HL-60/S4 treated with phorbol 12-myristate 13-acetate at 8.2 ng/mL for 4 days and 3 days (cell line): ENCODE measurements around the gene CTXN3.

Experiments used
- in situ Hi-C: fragments of 300-500 bp; cut with MboI; formaldehyde crosslinking; loops from 2 replicates; pipeline ENCODE4 v1.15.0; 2022; ENCODE audit warnings: low sequenced_read_pairs

Gene CTXN3

DNA sequence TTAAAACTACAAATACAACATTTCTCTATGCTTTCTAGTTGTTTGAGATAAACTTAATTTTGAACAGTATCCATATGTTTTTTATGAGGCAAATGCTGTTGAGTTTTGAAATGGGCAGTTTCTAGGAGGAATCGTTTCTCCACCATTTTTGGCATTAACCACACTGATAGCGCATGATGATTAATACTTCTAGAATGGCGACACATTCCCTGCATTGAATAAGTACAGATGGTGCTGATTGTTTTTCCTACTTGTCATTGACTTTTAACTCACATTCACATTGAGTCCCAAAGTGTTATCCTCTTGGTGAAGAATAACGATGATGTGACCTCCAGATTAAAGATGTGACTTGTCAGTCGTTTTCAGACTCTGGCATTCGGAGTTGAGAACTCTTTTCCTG is 47.8 kb downstream of the CTXN3 start:
- in situ Hi-C loops, result no loop called here

DNA sequence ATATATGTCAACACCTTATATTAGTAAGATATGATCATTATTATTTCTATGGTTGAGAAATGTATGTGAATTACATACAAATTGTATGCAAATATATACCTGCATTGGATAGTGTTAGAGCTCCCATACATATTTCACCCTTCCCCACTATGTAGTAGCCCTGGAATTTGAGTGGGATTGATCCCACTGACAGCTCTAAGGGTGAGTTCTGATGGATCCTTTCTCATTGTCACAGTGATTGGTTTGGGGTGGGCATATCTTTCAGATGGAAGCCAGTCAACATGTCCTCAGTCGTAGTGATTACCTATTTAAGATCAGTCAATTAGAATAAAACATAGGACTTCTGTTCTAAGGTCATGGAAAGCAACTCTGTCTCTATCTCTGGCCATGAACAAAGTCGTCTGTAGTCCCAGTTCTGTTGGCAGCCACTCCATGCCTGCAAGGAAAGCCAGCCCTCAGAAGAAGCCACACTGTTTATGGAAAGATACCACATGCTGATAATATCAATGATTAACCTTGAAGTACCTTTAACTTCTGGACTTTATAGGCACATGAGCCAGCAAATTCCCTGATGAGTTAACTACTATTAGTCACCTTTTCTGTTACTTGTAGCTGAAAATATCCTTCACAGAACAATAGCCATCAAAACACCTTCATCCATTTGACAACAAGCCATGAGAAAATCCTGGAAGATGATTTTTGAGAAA is 49.2 kb downstream of the CTXN3 start:
- in situ Hi-C loops, result no loop called here

DNA sequence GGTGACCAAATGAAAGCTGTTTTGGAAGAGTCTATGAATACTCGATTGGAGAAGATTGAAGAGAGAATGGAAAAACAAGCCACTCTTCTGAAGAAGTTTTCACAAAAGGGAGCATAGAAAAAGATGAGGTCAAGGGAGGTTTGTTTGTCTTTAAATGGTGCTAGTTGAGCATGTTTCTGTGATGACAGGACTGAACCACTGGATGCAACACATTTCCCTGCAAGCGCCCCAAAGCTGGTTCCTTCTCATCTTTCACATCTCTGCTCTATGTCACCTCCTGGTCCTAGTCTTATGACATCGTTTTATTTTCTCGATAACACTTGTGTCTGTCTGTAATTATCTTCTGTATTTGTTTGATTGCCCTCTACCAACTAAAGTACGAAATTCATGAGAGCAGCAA is 50.5 kb downstream of the CTXN3 start:
- in situ Hi-C loops, result no loop called here

DNA sequence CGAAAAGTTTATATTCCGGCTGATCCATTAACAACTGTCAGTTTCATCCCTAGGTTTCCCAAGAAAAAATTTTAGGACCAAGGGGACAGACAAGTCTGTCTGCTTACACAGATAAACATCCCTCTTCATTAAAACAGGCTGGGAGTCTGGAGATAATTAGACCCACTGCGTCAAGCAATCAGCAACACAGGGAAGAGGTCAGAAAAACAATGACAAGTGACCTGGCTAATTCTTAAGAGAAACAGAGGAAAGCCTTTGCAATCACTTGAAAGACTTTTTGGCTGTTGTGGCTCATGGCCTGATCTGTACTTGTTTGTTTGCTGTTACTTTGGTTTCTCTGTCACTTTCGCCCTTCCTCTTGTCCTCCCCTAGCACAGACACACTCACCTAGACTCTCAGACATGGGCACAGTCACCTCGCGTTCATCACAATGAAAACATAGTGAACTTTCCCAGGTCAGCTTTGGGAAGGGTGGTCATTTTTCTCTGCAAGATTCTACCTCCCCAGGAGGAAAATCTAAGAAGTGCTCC is 51.4 kb downstream of the CTXN3 start:
- in situ Hi-C loops, result no loop called here

DNA sequence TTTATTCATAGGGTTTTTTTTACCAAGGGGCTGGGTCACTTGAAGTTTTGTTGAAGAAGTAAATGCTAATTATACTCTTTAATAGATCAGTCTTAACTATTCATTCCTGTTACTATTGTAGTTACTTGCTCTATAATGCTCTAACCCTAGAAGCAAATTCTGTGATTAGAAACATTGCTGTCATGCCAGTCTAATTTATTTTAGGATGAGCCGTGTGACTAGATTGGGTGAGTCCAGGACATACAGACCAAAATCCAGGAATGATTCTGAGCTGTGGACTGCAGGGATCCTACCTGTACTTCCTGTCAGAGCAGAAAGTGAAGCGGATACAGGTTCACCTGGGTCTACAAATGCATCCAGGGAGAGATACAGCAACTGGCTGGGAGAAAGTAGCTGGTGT is 53.6 kb downstream of the CTXN3 start:
- in situ Hi-C loops, result no loop called here

DNA sequence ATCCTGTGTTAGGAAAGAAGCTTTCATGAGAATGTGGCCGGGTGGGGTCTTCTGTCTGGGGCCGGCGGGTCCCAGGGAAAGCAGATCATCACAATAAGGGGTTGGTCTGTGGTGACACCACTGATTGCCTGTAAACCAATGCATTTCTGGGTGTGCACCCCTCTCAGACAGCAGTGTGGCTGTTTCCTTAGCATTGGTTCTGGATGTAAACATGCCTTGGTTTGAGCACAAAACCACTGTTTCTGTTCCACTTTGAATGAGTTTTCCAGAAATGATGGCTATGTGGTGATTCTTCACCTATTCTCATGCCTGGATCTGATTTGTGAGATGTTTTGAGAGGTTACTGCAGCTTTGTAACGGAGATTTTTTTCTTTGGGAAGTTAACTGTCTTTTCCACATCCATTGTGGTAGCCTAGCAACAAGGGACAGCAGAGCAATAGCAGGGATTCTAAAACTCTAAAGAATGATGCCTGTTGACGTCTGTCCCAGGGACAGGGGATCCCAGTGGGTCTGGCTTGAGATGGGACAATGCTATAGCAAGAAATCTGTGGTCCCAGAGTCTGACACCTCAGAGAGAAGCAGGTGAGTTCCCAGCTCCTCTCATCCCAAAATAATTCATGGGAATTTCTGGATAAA is 54.2 kb downstream of the CTXN3 start, which contains the start of gene CCDC192:
TSS of gene CCDC192 (plus strand) at position 466 of the 636 bp plus-strand sequence. CDS start at position 521, 55 bp downstream.
- in situ Hi-C loops, result no loop called here

DNA sequence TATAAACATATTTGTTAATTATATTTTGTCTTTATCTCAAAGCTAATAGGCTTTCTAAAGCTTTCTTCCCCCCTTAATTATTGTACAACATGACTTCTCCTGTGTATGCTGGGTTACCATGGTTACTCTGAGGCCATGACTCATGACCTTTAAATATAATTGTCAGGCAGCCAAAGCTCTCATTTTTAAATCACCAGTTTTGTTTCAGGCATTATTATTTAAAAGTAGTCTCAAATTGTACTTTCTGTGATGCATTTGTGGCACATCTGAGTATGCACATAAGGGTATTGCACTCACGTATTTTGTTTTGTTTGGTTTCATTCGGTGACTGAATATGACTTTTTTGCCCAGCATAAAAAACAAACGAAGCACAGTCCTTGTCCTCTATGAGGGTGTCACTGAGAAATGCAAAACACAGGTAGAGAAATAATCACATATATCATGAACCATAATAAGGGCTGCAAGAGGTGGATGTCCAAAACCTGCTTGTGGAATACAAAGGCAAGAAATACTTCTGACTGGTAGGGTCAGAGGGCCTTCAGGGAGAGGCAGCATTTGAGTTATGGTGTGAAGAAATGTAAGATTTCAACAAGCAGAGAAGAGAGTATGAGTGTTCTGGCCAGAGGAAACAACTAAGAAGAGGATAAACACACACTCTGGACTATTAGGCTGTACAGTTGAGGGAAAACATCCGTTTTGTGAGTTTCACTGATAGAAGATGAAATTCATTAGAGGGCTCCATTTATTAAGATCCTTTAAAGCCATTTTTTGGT is 56.4 kb downstream of the CTXN3 start:
- in situ Hi-C loops, result no loop called here

DNA sequence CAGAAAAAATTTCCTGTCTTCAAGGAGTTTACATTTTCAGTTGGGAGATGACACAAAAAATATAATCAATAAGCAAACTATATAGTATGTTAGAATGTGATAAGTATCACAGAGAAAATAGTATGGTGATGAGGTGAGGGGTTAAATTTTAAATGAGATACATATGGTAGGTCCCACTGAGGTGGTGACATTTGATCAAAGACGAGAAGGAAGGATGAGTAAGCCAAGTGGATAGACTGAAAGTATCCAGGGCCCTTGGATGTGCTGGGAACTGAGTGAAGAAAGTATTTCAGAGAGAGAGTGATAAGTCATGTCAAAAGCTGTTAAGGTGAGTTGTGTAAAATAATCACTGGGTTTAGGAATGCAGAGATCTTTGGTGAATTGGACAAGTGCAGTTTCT is 57.8 kb downstream of the CTXN3 start:
- in situ Hi-C loops, result no loop called here

DNA sequence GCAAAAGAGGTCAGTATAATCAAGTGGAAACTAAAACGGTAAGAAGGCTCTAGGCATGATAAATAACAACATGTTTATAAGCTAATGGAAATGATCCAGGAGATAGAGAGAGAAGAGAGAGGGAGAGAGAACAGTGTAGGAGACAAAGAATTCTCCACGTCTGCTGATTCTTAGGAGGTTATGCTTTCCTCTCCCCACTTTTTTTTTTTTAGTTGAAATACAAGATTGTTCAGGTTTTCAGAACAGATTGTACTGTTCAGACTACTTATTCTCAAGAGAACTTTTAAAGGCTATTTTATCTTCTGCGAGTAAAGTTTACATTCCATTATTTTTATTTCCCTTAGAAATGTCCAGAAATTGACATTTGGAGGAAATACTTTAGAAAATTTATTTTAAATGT is 58.3 kb downstream of the CTXN3 start:
- in situ Hi-C loops, result no loop called here
